Measurements from ENCODE around the gene RPS13. TPM values are rescaled to one million over a fixed set of nuclear protein-coding genes. Genes with fewer than 3 reads are reported as not detected.

Gene RPS13
- total and polyA plus RNA-seq, 4 donors: 652 to 1,941 (median 1,153) TPM

Small RNAs within 50 kb of the gene (small RNA-seq; reads per million reads assigned to genes)
- gene RNU6-593P (ENCODE audit: low replicate concordance) (not detected), gene SNORD14A (ENCODE audit: low replicate concordance) (21.6 reads per million, percentile 97 among the genes with 10 or more reads in this experiment), gene SNORD14B (ENCODE audit: low replicate concordance) (not detected)

Other genes with a start within 250 kb of the RPS13 start
- 10 to 100 TPM; 29.3 to 31.8 TPM for gene PLEKHA7, start 63.3 kb downstream of the RPS13 start, total RNA-seq
- gene PLEKHA7, start 63.3 kb downstream of the RPS13 start, polyA plus RNA-seq: 10 to 100 TPM; 13.3 to 13.6 TPM
- 100 to 1,000 TPM in 1 of 2 donors, 10 to 100 TPM in 1; 60.2 to 103 TPM for gene PIK3C2A, start 130.3 kb upstream of the RPS13 start, total RNA-seq
- 10 to 100 TPM; 13.6 to 17.8 TPM for gene PIK3C2A, start 130.3 kb upstream of the RPS13 start, polyA plus RNA-seq
- gene NUCB2, start 199.1 kb upstream of the RPS13 start, total RNA-seq: 100 to 1,000 TPM in 1 of 2 donors, 10 to 100 TPM in 1; 73.6 to 136 TPM
- gene NUCB2, start 199.1 kb upstream of the RPS13 start, polyA plus RNA-seq: 100 to 1,000 TPM; 101 to 131 TPM